ENCODE data around the gene NDUFA8.

NDUFA8 gene

DNA sequence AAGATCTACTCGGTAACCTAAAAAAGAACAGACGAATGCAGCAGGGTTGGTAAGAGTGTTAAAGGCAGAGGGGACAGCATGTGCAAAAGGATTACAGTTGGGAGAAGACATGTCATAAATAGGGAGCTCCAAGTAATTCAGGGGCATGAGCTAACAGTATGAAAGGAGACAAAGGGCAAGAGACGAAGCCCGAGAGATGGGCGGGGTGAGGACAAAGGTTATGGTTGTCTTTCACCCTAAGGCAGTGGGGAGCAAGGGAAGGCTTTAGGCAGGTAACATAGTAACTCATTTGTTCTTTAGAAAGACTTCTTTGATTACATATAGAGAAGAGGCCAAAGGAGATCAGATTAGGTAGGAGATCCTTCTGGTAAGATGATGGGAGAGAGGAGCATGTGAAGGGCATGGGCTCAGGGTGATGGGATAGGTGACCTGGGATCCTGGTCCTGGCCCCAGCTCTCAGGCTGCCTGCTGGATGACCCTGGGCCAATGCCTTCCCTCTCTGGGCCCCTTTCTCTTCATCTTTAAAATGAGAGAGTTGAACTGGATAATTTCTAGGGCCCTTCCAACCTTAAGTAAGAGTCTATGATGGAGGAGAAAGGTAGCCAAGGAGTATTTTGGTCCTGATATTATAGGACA lies 19.6 kb upstream of the NDUFA8 start:
- no peak overlapping the region for H3K27ac ChIP-seq
- CTCF ChIA-PET: interaction anchor here (1.0 kb wide), 1 partner anchor 57 kb away, joined by 3 read pairs; no protein-coding TSS in a partner anchor
- TF ChIP-seq, protein P1, sequence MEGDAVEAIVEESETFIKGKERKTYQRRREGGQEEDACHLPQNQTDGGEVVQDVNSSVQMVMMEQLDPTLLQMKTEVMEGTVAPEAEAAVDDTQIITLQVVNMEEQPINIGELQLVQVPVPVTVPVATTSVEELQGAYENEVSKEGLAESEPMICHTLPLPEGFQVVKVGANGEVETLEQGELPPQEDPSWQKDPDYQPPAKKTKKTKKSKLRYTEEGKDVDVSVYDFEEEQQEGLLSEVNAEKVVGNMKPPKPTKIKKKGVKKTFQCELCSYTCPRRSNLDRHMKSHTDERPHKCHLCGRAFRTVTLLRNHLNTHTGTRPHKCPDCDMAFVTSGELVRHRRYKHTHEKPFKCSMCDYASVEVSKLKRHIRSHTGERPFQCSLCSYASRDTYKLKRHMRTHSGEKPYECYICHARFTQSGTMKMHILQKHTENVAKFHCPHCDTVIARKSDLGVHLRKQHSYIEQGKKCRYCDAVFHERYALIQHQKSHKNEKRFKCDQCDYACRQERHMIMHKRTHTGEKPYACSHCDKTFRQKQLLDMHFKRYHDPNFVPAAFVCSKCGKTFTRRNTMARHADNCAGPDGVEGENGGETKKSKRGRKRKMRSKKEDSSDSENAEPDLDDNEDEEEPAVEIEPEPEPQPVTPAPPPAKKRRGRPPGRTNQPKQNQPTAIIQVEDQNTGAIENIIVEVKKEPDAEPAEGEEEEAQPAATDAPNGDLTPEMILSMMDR (conservative IDR thresholded peaks at IDR 0.05; ENCODE audit: low read depth): no peak
- DNase-seq (ENCODE audit: low spot score): no peak
- POLR2A ChIA-PET (ENCODE audit: low non-redundant PET): interaction anchor here (0.7 kb wide), 1 partner anchor 33 kb away, joined by 4 read pairs; no protein-coding TSS in a partner anchor

DNA sequence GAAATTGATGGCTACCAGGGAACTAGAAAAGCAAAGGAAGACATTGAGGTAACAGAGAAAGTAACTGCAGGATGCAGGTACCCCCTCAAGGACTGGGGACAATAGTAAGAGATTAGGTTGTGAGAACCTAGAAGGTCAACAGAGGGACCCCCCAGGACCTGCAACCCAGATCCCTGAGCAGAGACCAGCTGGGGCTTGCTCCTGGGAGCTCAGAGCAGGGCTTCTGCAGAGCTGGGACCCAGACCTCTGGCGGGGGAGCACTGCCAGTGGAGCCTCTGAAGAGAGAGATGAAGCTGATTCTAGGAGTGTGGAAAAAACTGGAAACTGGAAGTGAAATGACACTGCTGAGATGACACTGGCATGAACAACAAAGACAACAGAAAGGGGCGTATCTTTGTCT lies 17.3 kb upstream of the NDUFA8 start:
- DNase-seq (ENCODE audit: low spot score): no peak
- ChIA-PET CTCF (no interaction called here), POLR2A (ENCODE audit: low non-redundant PET) (no interaction called here)
- no peak overlapping the region for H3K27ac ChIP-seq
- TF ChIP-seq, protein P1 (conservative IDR thresholded peaks at IDR 0.05; ENCODE audit: low read depth): no peak

DNA sequence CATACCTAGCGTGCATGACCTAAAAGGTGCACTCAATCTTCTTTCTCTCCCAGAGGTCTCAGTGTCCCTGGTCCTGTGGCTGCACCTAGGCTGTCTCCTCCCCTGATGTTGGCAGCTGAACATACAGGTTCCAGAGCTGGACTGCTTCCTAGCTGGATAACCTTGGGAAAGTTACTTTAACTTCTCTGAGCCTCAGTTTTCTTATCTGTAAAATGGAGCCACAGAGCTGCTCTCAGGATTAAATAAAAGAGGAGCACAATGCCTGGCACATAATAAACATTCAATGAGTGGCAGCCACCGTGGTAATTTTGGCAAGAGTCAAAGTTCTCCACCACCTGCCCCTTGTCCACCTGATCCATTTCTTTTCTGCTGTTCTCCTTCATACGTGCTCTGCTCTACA lies 14.1 kb upstream of the NDUFA8 start:
- no peak overlapping the region for H3K27ac ChIP-seq
- TF ChIP-seq, protein P1 (conservative IDR thresholded peaks at IDR 0.05; ENCODE audit: low read depth): no peak
- CTCF ChIA-PET: no interaction called here
- no peak for DNase-seq (ENCODE audit: low spot score)
- POLR2A ChIA-PET (ENCODE audit: low non-redundant PET): no interaction called here

DNA sequence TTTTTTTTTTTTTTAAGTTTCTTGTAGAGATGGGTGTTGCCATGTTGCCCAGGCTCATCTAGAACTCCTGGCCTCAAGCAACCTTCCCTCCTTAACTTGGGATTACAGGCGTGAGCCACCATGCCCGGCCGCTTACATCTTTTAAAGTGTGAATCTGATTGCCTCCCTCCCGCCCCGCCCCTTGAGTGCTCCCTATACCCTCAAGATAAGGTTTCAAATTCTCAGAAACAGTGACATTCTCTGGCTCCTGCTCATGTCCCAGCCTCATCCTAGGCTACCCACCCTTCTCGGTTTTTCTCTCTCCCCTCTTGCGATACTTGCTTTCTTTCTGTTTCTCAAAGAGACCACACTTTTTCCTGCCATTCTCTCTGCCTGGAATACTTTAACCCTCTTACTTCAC lies 12.6 kb upstream of the NDUFA8 start:
- DNase-seq (ENCODE audit: low spot score): no peak
- ChIA-PET POLR2A (ENCODE audit: low non-redundant PET) (no interaction called here), CTCF (interaction anchor here (0.7 kb wide), 1 partner anchor 181 kb away, joined by 6 read pairs; no protein-coding TSS in a partner anchor)
- no peak overlapping the region for H3K27ac ChIP-seq
- TF ChIP-seq, protein P1 (conservative IDR thresholded peaks at IDR 0.05; ENCODE audit: low read depth): no peak

DNA sequence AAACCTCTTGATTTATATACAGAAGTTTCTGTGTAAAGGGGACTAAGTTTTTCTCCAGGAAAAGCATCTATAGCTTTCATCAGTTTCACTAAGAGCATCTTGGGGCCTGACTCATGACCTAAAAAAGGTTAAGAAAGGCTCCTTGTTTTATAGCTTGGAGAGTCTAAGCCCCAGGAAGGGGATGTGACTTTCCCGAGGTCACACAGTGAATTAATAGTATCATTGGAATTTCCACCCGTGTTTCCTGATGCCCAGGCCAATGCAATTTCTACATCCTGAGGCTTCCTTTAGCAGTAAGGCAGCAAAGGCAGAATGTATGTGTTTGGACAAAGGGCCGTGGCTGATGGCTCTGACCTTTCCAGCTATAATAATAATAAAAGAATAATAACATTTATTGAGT lies 8.8 kb upstream of the NDUFA8 start:
- TF ChIP-seq, protein P1 (conservative IDR thresholded peaks at IDR 0.05; ENCODE audit: low read depth): no peak
- H3K27ac ChIP-seq: no peak overlapping the region
- no peak for DNase-seq (ENCODE audit: low spot score)
- ChIA-PET CTCF (interaction anchor here (0.5 kb wide), 1 partner anchor 121 kb away, joined by 3 read pairs; no protein-coding TSS in a partner anchor), POLR2A (ENCODE audit: low non-redundant PET) (no interaction called here)

DNA sequence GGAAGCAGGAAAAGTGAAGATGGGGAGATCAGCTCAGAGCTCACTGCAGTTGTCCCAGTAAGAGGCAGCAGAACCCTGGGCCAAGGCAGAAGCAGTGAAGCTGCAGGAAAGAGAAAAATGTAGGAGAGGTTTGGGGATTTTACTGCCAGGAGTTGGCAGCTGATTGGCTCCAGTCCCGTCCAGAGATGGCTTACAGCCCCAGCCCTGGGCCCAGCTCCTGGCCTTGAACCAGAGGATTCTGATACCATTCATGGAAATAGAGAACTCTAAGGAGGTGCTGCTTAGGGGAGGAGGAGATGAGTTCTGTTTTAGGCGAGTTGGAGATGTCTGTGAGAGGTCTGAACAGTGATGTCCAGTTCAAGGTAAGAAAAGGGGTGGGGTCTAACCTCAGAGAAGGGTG lies 4.7 kb upstream of the NDUFA8 start:
- POLR2A ChIA-PET (ENCODE audit: low non-redundant PET): no interaction called here
- CTCF ChIA-PET: interaction anchor here (0.7 kb wide), 1 partner anchor 186 kb away, joined by 3 read pairs; no protein-coding TSS in a partner anchor
- DNase-seq (ENCODE audit: low spot score): no peak
- H3K27ac ChIP-seq: no peak overlapping the region
- TF ChIP-seq, protein P1 (conservative IDR thresholded peaks at IDR 0.05; ENCODE audit: low read depth): no peak

Measured in RWPE1 (cell line).